GM12892 (cell line): Measurements from ENCODE around the gene GBX1.

Source experiments
- POLR2A ChIP-seq: IDR thresholded peaks from 2 replicates; pipeline ENCODE4 v1.6.1; 2011; ENCODE audit warnings: low read depth, low read length, control low read depth
- POLR2AphosphoS5 ChIP-seq: IDR thresholded peaks from 2 replicates; pipeline ENCODE4 v1.6.1; 2011; ENCODE audit warnings: low read depth, low read length, control low read depth

DNA sequence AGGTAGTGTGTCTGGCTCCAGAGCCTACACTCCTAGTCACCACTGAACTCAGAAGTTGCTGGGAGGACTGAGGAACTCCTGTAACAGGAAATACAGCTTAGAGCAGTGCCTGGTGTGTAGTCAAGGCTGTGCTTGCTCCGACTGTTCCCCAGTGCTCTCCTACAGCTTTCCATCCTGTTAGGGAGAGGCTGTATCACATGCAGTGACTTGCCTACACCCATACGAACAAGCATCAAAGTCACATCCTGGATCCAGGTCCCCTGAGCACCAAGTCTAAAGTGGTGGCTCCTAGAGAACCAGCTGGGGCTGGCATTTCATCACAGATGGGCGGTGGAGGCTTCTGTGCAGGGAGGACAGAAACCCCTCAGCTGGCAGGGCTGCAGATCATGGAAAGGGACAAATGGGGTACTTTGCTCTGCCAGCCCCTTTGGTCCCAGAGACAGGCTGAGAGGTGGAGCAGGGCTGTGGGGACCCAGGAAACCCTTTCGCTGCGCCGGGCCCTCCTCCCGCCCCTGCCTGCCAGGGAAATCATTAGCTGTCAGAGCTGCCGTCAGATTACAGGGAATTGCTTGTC lies 11.9 kb upstream of the GBX1 start:
- TF ChIP-seq POLR2AphosphoS5 (no peak), POLR2A (no peak)
